ENCODE data around the gene NFE2L1. TPM values are rescaled to one million over a fixed set of nuclear protein-coding genes. Genes with fewer than 3 reads are reported as not detected.

NFE2L1 gene
- total and polyA plus RNA-seq, 9 of the 15 experiments (the other 6 are each of a cell fraction or from before 2014, with no cell fraction given): 2.0 to 68.6 (median 39.7) TPM

DNA sequence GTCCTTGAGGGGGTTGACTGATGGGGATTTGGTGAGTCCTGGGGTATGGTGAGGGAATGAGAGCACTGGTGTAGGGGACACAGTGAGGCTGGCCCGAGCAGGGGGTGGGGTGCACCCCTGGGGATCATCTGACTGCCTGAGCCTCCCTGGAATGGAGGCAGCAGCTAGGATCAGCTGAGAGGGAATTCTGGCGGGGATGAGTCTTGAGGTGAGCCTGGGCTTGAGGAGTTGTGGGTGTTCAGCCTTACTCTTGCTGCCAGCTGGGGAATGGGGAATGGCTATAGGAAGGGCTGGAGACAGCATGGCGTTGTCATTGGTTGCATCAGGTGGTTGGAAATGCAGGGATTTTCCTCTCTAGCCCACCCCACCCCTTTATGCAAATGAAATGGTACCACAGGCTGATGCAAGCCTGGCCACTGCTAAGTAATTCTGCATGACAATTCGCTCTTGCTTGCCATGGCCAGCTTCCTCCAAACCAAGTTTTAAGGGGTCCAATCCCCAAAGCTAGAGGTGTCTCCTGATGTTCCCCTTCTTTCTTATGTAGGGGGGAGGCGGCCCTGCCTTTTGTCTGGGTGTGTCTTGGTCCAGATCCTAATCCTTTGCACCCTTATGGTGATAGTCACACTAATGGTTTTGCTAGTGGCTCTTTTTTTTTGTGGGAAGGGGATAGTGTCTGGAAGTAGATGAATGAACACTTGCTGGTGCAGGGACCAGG is 7.5 kb downstream of the NFE2L1 start (continued):
- TF ChIP-seq, protein P1, sequence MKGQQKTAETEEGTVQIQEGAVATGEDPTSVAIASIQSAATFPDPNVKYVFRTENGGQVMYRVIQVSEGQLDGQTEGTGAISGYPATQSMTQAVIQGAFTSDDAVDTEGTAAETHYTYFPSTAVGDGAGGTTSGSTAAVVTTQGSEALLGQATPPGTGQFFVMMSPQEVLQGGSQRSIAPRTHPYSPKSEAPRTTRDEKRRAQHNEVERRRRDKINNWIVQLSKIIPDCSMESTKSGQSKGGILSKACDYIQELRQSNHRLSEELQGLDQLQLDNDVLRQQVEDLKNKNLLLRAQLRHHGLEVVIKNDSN (CRISPR knock-in tag; IDR thresholded peaks at IDR 0.05): peak; percentile 20; the same call in 1 of the 2 replicates
- no peak for TF ChIP-seq ETS2 (tag; IDR thresholded peaks at IDR 0.05; ENCODE audit: borderline replicate concordance, poor library complexity, severe bottlenecking)
- no peak for TF ChIP-seq NCOA4 (IDR thresholded peaks at IDR 0.05; ENCODE audit: partially characterized antibody)
- TF ChIP-seq CREBBP (IDR thresholded peaks at IDR 0.05; ENCODE audit: low read depth, low read length): no peak
- TF ChIP-seq TAF1 (IDR thresholded peaks at IDR 0.05; ENCODE audit: control insufficient read depth, extremely low read depth, insufficient read depth, low read length, severe bottlenecking): no peak
- peak; percentile 72; the same call in 1 of the 2 replicates for TF ChIP-seq HDAC8 (tag; IDR thresholded peaks at IDR 0.05)
- TF ChIP-seq HDAC1 (IDR thresholded peaks at IDR 0.05): no peak
- no peak for TF ChIP-seq ZNF77 (CRISPR knock-in tag; IDR thresholded peaks at IDR 0.05)
- no peak for TF ChIP-seq ARID3A (IDR thresholded peaks at IDR 0.05; ENCODE audit: borderline replicate concordance, low read depth, low read length)
- TF ChIP-seq CHCHD3 (CRISPR knock-in tag; IDR thresholded peaks at IDR 0.05): no peak
- TF ChIP-seq TEAD4 (IDR thresholded peaks at IDR 0.05; ENCODE audit: low read length): no peak
- no peak for TF ChIP-seq TEAD4 (CRISPR knock-in tag; IDR thresholded peaks at IDR 0.05; ENCODE audit: borderline replicate concordance)
- no peak for TF ChIP-seq ZNF146 (CRISPR knock-in tag; IDR thresholded peaks at IDR 0.05; ENCODE audit: unreplicated experiment)
- TF ChIP-seq, protein P2, sequence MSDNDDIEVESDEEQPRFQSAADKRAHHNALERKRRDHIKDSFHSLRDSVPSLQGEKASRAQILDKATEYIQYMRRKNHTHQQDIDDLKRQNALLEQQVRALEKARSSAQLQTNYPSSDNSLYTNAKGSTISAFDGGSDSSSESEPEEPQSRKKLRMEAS (CRISPR knock-in tag; IDR thresholded peaks at IDR 0.05): no peak
- TF ChIP-seq, protein P3, sequence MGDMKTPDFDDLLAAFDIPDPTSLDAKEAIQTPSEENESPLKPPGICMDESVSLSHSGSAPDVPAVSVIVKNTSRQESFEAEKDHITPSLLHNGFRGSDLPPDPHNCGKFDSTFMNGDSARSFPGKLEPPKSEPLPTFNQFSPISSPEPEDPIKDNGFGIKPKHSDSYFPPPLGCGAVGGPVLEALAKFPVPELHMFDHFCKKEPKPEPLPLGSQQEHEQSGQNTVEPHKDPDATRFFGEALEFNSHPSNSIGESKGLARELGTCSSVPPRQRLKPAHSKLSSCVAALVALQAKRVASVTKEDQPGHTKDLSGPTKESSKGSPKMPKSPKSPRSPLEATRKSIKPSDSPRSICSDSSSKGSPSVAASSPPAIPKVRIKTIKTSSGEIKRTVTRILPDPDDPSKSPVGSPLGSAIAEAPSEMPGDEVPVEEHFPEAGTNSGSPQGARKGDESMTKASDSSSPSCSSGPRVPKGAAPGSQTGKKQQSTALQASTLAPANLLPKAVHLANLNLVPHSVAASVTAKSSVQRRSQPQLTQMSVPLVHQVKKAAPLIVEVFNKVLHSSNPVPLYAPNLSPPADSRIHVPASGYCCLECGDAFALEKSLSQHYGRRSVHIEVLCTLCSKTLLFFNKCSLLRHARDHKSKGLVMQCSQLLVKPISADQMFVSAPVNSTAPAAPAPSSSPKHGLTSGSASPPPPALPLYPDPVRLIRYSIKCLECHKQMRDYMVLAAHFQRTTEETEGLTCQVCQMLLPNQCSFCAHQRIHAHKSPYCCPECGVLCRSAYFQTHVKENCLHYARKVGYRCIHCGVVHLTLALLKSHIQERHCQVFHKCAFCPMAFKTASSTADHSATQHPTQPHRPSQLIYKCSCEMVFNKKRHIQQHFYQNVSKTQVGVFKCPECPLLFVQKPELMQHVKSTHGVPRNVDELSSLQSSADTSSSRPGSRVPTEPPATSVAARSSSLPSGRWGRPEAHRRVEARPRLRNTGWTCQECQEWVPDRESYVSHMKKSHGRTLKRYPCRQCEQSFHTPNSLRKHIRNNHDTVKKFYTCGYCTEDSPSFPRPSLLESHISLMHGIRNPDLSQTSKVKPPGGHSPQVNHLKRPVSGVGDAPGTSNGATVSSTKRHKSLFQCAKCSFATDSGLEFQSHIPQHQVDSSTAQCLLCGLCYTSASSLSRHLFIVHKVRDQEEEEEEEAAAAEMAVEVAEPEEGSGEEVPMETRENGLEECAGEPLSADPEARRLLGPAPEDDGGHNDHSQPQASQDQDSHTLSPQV (IDR thresholded peaks at IDR 0.05): peak; percentile 77
- TF ChIP-seq SRSF3 (IDR thresholded peaks at IDR 0.05; ENCODE audit: insufficient read depth, low read length): no peak; the same call in 1 of the 2 replicates
- no peak for TF ChIP-seq ZNF3 (CRISPR knock-in tag; IDR thresholded peaks at IDR 0.05)
- peak; percentile 5; the same call in 1 of the 2 replicates for TF ChIP-seq PKNOX1 (IDR thresholded peaks at IDR 0.05)
